Psoas muscle (tissue), 8 donors: ENCODE data around the gene BCAS3. TPM values are rescaled to one million over a fixed set of nuclear protein-coding genes. Genes with fewer than 3 reads are reported as not detected.
A peak's percentile ranks its signal among the peaks of the same experiment; 100 is the strongest.

Experiments used
- ATAC-seq, 4 donors: fragments of 200-7000 bp; cut with Tn5 transposase; one replicate each; pipeline ENCODE4 v1.9.1; 2020; ENCODE audit warnings: moderate library complexity in 3 of 4, mild to moderate bottlenecking in 2 of 4
- DNase-seq, 2 donors: peaks; one replicate each; pipeline ENCODE4 v3.0.0-alpha.2; 2020
- H3K27ac ChIP-seq: fragments of 200-600 bp; one replicate; pipeline ENCODE4 v1.8.0; 2022
- H3K27me3 ChIP-seq, 3 donors: fragments of 200-600 bp in 1 of 3; one replicate each; pipeline versions ENCODE4 v1.6.1 to v1.8.0; 2013 to 2022; ENCODE audit warnings: low read length in 2 of 3, mild to moderate bottlenecking in 2 of 3, moderate library complexity in 1 of 3; ENCODE audit not compliant: insufficient read depth in 3 of 3
- H3K36me3 ChIP-seq, 2 donors: fragments of 200-600 bp in 1 of 2; one replicate each; pipeline versions ENCODE4 v1.6.1 to v1.8.0; 2013 to 2022; ENCODE audit warnings: low read depth in 1 of 2, mild to moderate bottlenecking in 1 of 2, moderate library complexity in 1 of 2; ENCODE audit not compliant: insufficient read depth in 1 of 2
- H3K4me1 ChIP-seq: fragments of 200-600 bp; one replicate; pipeline ENCODE4 v1.8.0; 2022
- H3K4me3 ChIP-seq: fragments of 200-600 bp; one replicate; pipeline ENCODE4 v1.8.0; 2022; ENCODE audit warnings: mild to moderate bottlenecking
- H3K9me3 ChIP-seq: fragments of 200-600 bp; one replicate; pipeline ENCODE4 v1.8.0; 2022
- WGBS, 3 donors: extraction: QIAGEN DNeasy Blood & Tissue Kit; methylation state at CpG; one replicate each; pipeline versions ENCODE4 v1.1.6 to v1.1.7; 2013; 5-methylcytosine and 5-hydroxymethylcytosine counted together
- intact Hi-C, 2 donors: fragments of 100-400 bp; cut with DNase I; formaldehyde crosslinking; loops; one replicate each; pipeline versions ENCODE4 v1.11.0 to v1.14.2; 2022
- polyA plus RNA-seq, 3 donors: library from polyadenylated mRNA; stranded (reverse); fragments of 200-250 nt; gene quantifications; one replicate each; pipeline ENCODE4 v1.2.3, GENCODE V29; 2013
- total RNA-seq, 4 donors: library from RNA; stranded (reverse); fragmentation: NEBNext Ultra II Directional in 2 of 4; extraction: Animal tissue kit (Norgen Biotek cat#: 25700) in 2 of 4; gene quantifications; one replicate each; pipeline versions ENCODE4 v1.2.1 to v1.2.4, GENCODE V29; 2021 to 2023
- TF ChIP-seq, protein P1 (sequence below): fragments of 200-600 bp; IDR thresholded peaks from one replicate; pipeline ENCODE4 v1.8.0; 2022; ENCODE audit warnings: antibody characterized with exemption
- donor health status: healthy with polysubstance abuse.
- donor health status: DM: no; HTN: no; CAD: no; lungs with moderate emphysema.
- donor health status: Bipolar disorder and iron deficiency.
- donor health status: healthy.
- donor health status: DM: yes; HTN: yes; CAD: no.
- donor health status: DM: no; HTN: no; CAD: no.
- donor health status: DM: no; HTN: no; CAD: no.
- donor health status: DM: yes; HTN: yes; CAD: no.

BCAS3 gene
- total and polyA plus RNA-seq, 7 donors: 2.4 to 28.8 (median 15.0) TPM

DNA sequence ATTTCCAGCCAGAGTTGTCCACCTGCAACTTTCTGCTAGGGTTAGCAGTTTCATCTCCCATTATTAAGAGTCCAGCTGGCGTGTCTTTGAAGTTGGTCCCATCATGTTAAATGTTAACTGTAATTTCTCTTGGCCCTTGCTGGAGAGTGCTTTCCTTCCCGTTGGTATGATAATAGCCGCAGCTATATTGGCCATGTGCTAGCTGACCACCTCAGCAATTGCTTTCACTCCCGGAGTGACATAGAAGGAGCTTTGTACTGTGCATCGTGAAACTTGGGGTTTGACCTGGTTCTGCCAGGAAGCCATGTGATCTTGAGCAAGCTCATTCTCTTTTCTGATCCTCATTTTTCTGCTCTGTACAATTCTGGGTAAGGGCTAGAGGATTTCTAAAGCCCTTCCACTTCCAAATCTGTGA, 641.0 kb downstream of the BCAS3 start:
- Histone ChIP-seq H3K9me3 (no peaks in the 10 kb centered on the region), H3K4me3 (no peak overlapping the region), H3K27ac (no peak overlapping the region), H3K4me1 (peaks cover 12% of the 10 kb centered on the region), H3K36me3 (no peaks in the 10 kb centered on the region), H3K27me3 (no peaks in the 10 kb centered on the region)
- intact Hi-C loops: no loop called here
- TF ChIP-seq, protein P1, sequence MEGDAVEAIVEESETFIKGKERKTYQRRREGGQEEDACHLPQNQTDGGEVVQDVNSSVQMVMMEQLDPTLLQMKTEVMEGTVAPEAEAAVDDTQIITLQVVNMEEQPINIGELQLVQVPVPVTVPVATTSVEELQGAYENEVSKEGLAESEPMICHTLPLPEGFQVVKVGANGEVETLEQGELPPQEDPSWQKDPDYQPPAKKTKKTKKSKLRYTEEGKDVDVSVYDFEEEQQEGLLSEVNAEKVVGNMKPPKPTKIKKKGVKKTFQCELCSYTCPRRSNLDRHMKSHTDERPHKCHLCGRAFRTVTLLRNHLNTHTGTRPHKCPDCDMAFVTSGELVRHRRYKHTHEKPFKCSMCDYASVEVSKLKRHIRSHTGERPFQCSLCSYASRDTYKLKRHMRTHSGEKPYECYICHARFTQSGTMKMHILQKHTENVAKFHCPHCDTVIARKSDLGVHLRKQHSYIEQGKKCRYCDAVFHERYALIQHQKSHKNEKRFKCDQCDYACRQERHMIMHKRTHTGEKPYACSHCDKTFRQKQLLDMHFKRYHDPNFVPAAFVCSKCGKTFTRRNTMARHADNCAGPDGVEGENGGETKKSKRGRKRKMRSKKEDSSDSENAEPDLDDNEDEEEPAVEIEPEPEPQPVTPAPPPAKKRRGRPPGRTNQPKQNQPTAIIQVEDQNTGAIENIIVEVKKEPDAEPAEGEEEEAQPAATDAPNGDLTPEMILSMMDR: no peak
- no peak for ATAC-seq
- 57 to 80% (median 72%) methylated on average over 5 of the region's 5 CpGs for WGBS, 3 donors
- DNase-seq: no peak

DNA sequence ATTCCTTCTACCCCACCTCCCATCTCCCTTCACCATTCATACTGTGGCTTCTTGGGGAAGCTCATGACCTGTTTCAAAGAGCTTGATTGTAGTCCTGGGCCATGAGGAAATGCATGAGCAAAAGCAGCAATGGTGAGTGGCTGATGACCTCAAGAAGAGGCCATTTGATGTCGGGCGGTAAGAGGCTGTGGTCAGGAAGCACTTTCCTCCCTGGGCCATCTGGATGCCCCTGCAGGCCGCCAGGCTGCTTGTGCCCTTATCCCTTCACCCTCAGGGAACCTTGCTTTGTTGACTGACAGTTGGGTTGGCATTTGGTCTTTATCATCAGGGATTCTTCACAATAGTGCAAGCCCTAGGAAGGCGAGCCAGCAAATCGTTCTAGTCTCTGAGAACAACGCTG, 643.7 kb downstream of the BCAS3 start:
- TF ChIP-seq, protein P1: no peak
- DNase-seq: no peak
- no peaks in the 10 kb centered on the region for H3K27me3 ChIP-seq
- 92 to 96% (median 95%) methylated on average over 6 of the region's 6 CpGs for WGBS, 3 donors
- intact Hi-C loops: no loop called here
- H3K36me3 ChIP-seq: no peaks in the 10 kb centered on the region
- H3K4me3 ChIP-seq: no peak overlapping the region
- no peak for ATAC-seq
- H3K4me1 ChIP-seq: no peaks in the 10 kb centered on the region
- no peaks in the 10 kb centered on the region for H3K9me3 ChIP-seq
- no peak overlapping the region for H3K27ac ChIP-seq

DNA sequence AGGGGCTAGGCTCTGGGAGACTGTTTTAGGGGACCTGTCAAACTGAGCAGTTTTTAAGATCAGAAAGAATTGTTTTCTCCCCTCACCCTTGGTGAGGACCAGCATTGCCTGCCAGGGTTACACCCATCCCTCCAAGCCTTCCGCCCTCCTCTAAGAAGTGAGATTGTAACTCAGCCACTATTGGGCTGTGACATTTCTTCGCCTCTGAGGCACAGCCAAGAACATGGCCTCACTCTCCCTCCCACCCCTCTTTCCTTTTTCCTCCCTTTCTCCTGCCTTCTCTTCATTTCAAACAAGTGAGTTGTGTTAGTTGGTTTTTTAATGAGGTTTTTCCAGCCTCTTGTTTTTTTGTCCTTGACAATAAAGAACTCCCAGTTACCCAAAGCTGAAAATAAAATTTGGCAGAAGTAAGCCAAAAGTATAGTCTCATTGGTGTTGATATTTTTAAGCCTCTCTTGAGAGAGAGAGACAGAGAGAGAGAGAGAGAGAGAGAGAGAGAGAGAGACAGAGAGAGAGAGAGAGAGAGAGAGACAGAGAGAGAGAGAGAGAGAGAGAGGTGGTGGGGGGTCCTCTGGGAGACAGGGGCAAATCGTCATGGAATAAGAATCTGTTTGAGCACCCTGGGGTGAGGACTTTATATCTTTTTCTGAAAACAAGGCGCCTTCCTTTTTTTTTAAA, 644.8 kb downstream of the BCAS3 start:
- 60 to 71% (median 70%) methylated on average over 4 of the region's 4 CpGs for WGBS, 3 donors
- Histone ChIP-seq H3K36me3 (no peaks in the 10 kb centered on the region), H3K4me3 (no peak overlapping the region), H3K4me1 (no peaks in the 10 kb centered on the region), H3K27ac (no peak overlapping the region), H3K27me3 (no peaks in the 10 kb centered on the region), H3K9me3 (no peaks in the 10 kb centered on the region)
- intact Hi-C loops: no loop called here
- TF ChIP-seq, protein P1: no peak
- ATAC-seq (no peak), DNase-seq (no peak)

DNA sequence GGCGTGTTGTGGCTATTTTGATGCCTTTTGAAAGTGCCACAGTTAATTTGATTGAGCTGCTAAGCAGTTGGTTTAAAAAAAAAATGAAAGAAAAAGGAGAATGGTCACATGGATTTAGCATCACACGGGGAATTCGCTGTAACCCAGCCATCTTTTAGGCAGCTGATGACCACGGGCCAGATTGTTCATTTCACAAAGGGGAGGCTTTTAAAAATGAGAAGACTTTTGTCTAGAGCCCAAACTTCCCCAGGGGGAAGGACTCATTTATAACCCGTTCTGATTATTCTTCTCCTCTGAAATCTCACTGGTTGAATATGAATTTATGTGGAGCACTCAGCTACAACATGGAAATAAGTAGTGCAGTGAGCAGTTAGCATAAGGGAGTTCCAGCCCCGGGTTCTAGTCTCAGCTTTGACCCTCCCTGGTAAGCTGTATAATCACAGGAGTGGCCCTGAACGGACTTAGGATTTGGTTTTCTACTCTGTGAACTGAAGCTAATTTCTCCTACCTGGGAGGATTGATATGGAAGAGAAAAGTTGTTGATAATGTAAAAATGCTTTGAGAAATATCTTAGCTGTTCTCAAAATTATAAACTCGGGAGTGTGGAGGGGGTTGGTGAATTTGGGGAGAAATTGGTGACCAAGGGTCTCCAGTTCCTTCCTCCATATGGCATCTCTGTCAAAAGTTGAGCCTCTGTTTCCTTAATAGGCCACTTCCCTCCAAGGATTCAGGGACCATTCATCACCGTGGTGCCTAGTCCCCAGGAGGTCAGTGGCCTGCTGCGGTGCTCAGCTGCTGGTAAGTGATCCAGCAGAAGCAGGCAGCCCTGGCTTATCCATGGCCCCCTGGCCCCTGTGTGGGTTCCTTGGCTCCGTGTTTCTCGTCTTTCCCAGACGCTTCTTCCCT, 645.6 kb downstream of the BCAS3 start:
- peak in 1 of 4 donors; percentile 58 for ATAC-seq
- intact Hi-C loops: no loop called here
- no peaks in the 10 kb centered on the region for H3K9me3 ChIP-seq
- peak overlapping the region; percentile 19 for H3K27ac ChIP-seq
- H3K4me1 ChIP-seq: no peaks in the 10 kb centered on the region
- WGBS, 3 donors: 47 to 54% (median 53%) methylated on average over 13 of the region's 13 CpGs
- H3K36me3 ChIP-seq: no peaks in the 10 kb centered on the region
- no peak overlapping the region for H3K4me3 ChIP-seq
- peak in 1 of 2 donors; percentile 22 for DNase-seq
- H3K27me3 ChIP-seq: no peaks in the 10 kb centered on the region
- TF ChIP-seq, protein P1: no peak
